Pericardium fibroblast (primary cell): ENCODE measurements around the gene CACNA1S. TPM values are rescaled to one million over a fixed set of nuclear protein-coding genes. Genes with fewer than 3 reads are reported as not detected.

Source experiments
- total RNA-seq: library from RNA; depleted of rRNA; stranded (reverse); fragments of >200 nt; gene quantifications from 2 replicates; pipeline ENCODE4 v1.2.3, GENCODE V29; 2015

The CACNA1S gene
- 0.94 TPM in 1 of 2 replicates, not detected in the other for total RNA-seq

DNA sequence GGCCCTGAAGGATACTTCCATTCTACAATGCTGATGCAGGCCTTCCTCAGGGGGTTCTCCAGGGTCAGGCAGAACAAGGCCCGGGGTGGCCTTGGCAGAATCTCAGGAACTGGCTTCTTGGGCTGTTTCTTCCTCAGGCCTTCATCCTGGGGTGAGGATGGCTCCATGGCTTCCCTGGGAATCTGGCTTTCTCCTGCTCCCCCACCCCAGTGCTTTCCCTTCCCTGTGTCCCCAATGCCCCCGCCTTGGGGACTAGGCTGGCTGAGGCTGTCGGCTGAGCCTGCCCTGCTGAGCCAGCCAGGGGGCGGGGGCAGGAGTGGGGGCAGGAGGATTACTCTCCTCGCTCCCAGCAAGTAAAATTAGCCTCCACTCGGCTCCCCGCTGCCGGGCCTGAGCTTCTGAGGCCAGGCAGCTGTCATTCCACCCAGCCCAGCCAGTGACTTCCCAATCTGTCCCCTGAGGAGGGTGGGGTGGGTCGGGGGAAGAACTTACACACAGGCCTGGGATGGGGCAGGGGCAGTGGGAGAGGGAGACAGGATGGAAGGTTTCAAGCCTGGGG lies at the start of gene CACNA1S:
TSS of gene CACNA1S (minus strand) at position 254 of the 559 bp plus-strand sequence. CDS start at position 167, 87 bp downstream.

DNA sequence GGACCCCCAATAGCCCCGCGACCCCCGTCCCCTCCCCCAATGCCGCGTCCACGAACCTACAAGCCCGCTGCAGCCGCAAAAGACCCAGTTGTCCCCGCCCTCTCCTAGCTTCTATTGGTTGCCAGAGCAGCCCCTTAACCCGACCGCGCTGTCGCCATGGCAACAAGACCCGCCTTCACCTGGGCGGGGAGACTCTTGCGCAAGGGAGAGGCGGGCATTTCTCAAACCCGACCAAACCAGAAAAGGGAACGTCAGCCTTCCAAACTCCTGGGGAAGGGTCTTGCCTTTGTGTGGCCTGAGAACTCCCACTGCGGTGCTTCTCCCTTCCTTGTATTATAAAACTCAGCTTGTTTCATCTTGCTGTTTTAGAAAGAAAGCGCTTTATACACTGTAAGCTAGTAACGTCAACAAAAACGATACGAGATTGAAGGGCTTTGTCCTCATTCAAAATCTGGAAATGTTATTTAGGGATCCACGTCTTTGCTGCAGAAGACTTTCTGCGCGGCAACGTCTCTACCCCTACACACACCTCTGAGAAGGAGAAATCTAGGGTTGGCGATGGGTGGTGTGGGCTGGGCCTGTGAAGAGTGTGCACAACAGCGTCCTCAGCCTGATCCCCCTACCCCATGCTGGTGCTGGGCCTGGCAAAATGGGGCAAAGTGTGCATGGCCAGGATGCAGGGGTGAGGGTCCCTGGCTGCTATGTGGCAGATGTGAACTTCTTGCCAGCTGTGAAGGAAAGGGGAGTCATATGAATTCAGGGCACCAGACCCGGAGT lies 42.4 kb upstream of the CACNA1S start, which contains the start of gene TMEM9:
TSS of gene TMEM9 (minus strand) at position 86 of the 777 bp plus-strand sequence. CDS start 551 bp downstream, outside the sequence.

DNA sequence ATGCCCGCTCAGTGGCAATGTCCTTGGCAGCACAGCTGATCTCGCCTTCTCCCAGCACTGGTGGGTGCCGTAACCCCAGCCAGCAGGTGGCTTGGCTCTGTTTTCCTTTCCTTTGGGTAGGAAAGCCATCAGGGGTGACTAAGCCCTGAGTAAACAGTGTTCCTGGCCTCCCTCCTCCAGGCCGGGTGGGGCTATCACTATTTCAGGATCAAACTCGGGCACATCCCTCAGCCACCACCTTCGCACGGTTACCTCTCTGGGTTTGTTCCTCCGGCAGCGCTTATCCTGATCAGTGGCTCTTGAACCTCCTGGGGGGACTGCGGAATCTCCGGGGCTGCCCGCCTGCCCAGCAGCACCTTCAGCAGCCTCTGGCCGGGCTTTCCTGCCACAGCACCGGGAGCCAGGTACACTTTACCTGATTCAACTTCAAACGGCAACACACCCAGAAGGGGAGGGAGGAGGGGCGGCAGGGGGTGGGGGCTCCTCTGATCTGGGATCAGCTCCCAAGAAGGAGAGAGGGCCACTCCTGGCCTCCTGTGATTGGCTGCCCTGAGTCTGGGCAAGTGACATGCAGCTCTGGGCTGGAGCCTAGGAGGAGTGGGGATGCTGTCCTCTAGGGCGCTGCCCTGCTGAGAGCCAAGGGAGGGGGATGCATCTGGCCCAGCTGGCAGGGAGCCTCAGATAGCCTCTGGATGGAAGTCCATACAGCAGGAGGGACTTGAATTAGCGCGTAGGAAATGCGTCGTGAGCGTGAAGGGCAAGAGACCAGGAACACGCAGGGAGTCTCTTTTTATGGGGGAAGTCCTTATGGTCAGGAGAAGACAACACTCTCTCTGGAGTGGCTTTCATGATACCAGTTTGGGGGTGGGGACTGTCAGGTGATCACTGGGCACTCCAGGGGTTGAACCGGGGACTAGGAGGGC lies 14.9 kb upstream of the CACNA1S start, which contains the start of gene ASCL5:
TSS of gene ASCL5 (minus strand) at position 353 of the 923 bp plus-strand sequence. CDS start 11,812 bp downstream, outside the sequence.

DNA sequence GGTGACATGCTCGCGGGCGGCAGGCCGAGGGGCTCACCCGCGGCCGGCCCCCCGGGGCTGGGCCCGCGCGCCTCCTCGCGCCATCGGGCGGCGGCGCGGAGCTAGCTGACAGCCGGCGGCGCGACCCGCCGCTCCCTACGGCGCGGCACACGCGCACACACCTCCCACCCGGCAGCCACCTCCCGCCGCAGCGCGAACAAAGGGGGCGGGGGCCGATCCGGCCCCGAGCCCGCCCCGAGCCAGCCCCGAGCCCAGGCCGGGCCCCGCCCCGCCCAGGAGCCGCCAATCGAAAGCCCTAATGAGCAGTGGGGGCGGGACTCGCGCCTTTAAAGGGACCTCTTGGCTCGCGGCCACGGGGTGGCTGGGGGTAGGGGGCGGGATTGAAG lies 88.7 kb downstream of the CACNA1S start, which contains the start of gene KIF21B:
TSS of gene KIF21B (minus strand) at position 198 of the 386 bp plus-strand sequence. CDS start 331 bp downstream, outside the sequence.

Other genes starting within 250 kb of the CACNA1S start
- not detected in 2 replicates for gene GPR25, start 239.4 kb downstream of the CACNA1S start, total RNA-seq
- 0.82 TPM in 1 of 2 replicates, not detected in the other for gene INAVA, start 217.5 kb downstream of the CACNA1S start, total RNA-seq
- 0.09 and 0.12 TPM in 2 replicates for gene KIF21B, start 88.7 kb downstream of the CACNA1S start, total RNA-seq
- not detected in 2 replicates for gene ASCL5, start 14.8 kb upstream of the CACNA1S start, total RNA-seq
- gene TMEM9, start 42.0 kb upstream of the CACNA1S start, total RNA-seq = 80.6 and 104 TPM in 2 replicates
- gene IGFN1, start 78.4 kb upstream of the CACNA1S start, total RNA-seq = not detected in 2 replicates
- not detected in 2 replicates for gene PKP1, start 171.1 kb upstream of the CACNA1S start, total RNA-seq